Mononuclear cell (primary cell): ENCODE data around the gene CACNA1C. TPM values are rescaled to one million over a fixed set of nuclear protein-coding genes. Genes with fewer than 3 reads are reported as not detected.

Source experiments
- H3K27me3 ChIP-seq: 2 replicates; pipeline ENCODE4 v1.6.0; 2011; ENCODE audit warnings: low read length, control low read depth; ENCODE audit not compliant: insufficient read depth
- H3K4me1 ChIP-seq: 2 replicates; pipeline ENCODE4 v1.5.1; 2011; ENCODE audit warnings: mild to moderate bottlenecking, low read length, control low read depth; ENCODE audit not compliant: insufficient read depth
- H3K4me3 ChIP-seq: 2 replicates; pipeline ENCODE4 v1.5.1; 2011; ENCODE audit warnings: mild to moderate bottlenecking, low read length, moderate library complexity
- H3K9me3 ChIP-seq: 2 replicates; pipeline ENCODE4 v1.5.1; 2011; ENCODE audit warnings: low read depth, mild to moderate bottlenecking, control low read depth, low read length
- total RNA-seq: library from RNA; depleted of rRNA; stranded (reverse); fragments of >200 nt; gene quantifications from one replicate; pipeline ENCODE4 v1.2.3, GENCODE V29; 2012

CACNA1C gene
- total RNA-seq, 1 donor = 0.10 TPM

- Histone ChIP-seq H3K27me3 (no peaks in the 10 kb centered on the region), H3K9me3 (no peaks in the 10 kb centered on the region), H3K4me3 (no peak overlapping the region), H3K4me1 (no peaks in the 10 kb centered on the region)
Observed at GRCh38 chr12:2212971-2213869, 160.4 kb downstream of the CACNA1C start.

- Histone ChIP-seq H3K4me1 (no peaks in the 10 kb centered on the region), H3K9me3 (no peaks in the 10 kb centered on the region), H3K27me3 (no peaks in the 10 kb centered on the region), H3K4me3 (no peak overlapping the region)
Observed at GRCh38 chr12:2214411-2214810, 161.6 kb downstream of the CACNA1C start.

- no peaks in the 10 kb centered on the region for H3K9me3 ChIP-seq
- H3K4me1 ChIP-seq = no peaks in the 10 kb centered on the region
- H3K27me3 ChIP-seq = no peaks in the 10 kb centered on the region
- H3K4me3 ChIP-seq = no peak overlapping the region
Observed at GRCh38 chr12:2215709-2216560, 163.1 kb downstream of the CACNA1C start.

GRCh38 chr12:2218706-2219105 is 165.9 kb downstream of the CACNA1C start:
- Histone ChIP-seq H3K4me1 (no peaks in the 10 kb centered on the region), H3K9me3 (no peaks in the 10 kb centered on the region), H3K4me3 (no peak overlapping the region), H3K27me3 (no peaks in the 10 kb centered on the region)

GRCh38 chr12:2221030-2221621 is 168.3 kb downstream of the CACNA1C start:
- no peaks in the 10 kb centered on the region for H3K27me3 ChIP-seq
- H3K4me3 ChIP-seq = no peak overlapping the region
- no peaks in the 10 kb centered on the region for H3K4me1 ChIP-seq
- H3K9me3 ChIP-seq = no peaks in the 10 kb centered on the region

GRCh38 chr12:2222691-2223090 is 169.9 kb downstream of the CACNA1C start:
- Histone ChIP-seq H3K9me3 (no peaks in the 10 kb centered on the region), H3K27me3 (no peaks in the 10 kb centered on the region), H3K4me1 (no peaks in the 10 kb centered on the region), H3K4me3 (no peak overlapping the region)

- Histone ChIP-seq H3K27me3 (no peaks in the 10 kb centered on the region), H3K4me1 (no peaks in the 10 kb centered on the region), H3K4me3 (no peak overlapping the region), H3K9me3 (no peaks in the 10 kb centered on the region)
Observed at GRCh38 chr12:2224961-2225360, 172.2 kb downstream of the CACNA1C start.

- H3K27me3 ChIP-seq = no peaks in the 10 kb centered on the region
- no peak overlapping the region for H3K4me3 ChIP-seq
- no peaks in the 10 kb centered on the region for H3K9me3 ChIP-seq
- no peaks in the 10 kb centered on the region for H3K4me1 ChIP-seq
Observed at GRCh38 chr12:2225696-2226095, 172.9 kb downstream of the CACNA1C start.

- no peaks in the 10 kb centered on the region for H3K4me1 ChIP-seq
- no peaks in the 10 kb centered on the region for H3K27me3 ChIP-seq
- H3K9me3 ChIP-seq = no peaks in the 10 kb centered on the region
- H3K4me3 ChIP-seq = no peak overlapping the region
Observed at GRCh38 chr12:2226641-2227040, 173.9 kb downstream of the CACNA1C start.

GRCh38 chr12:2227360-2227759 is 174.6 kb downstream of the CACNA1C start:
- H3K4me3 ChIP-seq = no peak overlapping the region
- no peaks in the 10 kb centered on the region for H3K4me1 ChIP-seq
- no peaks in the 10 kb centered on the region for H3K27me3 ChIP-seq
- no peaks in the 10 kb centered on the region for H3K9me3 ChIP-seq

GRCh38 chr12:2228535-2228934 is 175.7 kb downstream of the CACNA1C start:
- no peaks in the 10 kb centered on the region for H3K9me3 ChIP-seq
- no peaks in the 10 kb centered on the region for H3K4me1 ChIP-seq
- H3K4me3 ChIP-seq = no peak overlapping the region
- H3K27me3 ChIP-seq = no peaks in the 10 kb centered on the region

- H3K27me3 ChIP-seq = no peaks in the 10 kb centered on the region
- no peaks in the 10 kb centered on the region for H3K9me3 ChIP-seq
- H3K4me3 ChIP-seq = no peak overlapping the region
- H3K4me1 ChIP-seq = no peaks in the 10 kb centered on the region
Observed at GRCh38 chr12:2229661-2230539, 177.1 kb downstream of the CACNA1C start.

- H3K27me3 ChIP-seq = no peaks in the 10 kb centered on the region
- no peaks in the 10 kb centered on the region for H3K4me1 ChIP-seq
- no peaks in the 10 kb centered on the region for H3K9me3 ChIP-seq
- H3K4me3 ChIP-seq = no peak overlapping the region
Observed at GRCh38 chr12:2231011-2231595, 178.3 kb downstream of the CACNA1C start.

- no peak overlapping the region for H3K4me3 ChIP-seq
- no peaks in the 10 kb centered on the region for H3K9me3 ChIP-seq
- no peaks in the 10 kb centered on the region for H3K27me3 ChIP-seq
- no peaks in the 10 kb centered on the region for H3K4me1 ChIP-seq
Observed at GRCh38 chr12:2231956-2232355, 179.2 kb downstream of the CACNA1C start.
